Activated CD4-positive, alpha-beta T cell treated with anti-CD3 and anti-CD28 coated beads for 24 hours (primary cell): ENCODE results near the gene SLC30A2.
"Not testable (repeated sequence)": the region's sequence is repeated elsewhere in the genome, so short reads cannot be mapped to it uniquely, and the experiment has no call there.

ENCODE experiments used
- DNase-seq, 2 donors: peaks; one replicate each; pipeline ENCODE4 v3.0.0-alpha.2; 2020; ENCODE audit warnings: low read depth in 2 of 2

SLC30A2 gene, protein sequence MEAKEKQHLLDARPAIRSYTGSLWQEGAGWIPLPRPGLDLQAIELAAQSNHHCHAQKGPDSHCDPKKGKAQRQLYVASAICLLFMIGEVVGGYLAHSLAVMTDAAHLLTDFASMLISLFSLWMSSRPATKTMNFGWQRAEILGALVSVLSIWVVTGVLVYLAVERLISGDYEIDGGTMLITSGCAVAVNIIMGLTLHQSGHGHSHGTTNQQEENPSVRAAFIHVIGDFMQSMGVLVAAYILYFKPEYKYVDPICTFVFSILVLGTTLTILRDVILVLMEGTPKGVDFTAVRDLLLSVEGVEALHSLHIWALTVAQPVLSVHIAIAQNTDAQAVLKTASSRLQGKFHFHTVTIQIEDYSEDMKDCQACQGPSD

GRCh38 chr1:26045722-26046245 lies at the start of gene SLC30A2:
TSS of gene SLC30A2 (minus strand) at chr1:26046118. CDS start at chr1:26045896, 222 bp downstream.
- no peak for DNase-seq

DNA sequence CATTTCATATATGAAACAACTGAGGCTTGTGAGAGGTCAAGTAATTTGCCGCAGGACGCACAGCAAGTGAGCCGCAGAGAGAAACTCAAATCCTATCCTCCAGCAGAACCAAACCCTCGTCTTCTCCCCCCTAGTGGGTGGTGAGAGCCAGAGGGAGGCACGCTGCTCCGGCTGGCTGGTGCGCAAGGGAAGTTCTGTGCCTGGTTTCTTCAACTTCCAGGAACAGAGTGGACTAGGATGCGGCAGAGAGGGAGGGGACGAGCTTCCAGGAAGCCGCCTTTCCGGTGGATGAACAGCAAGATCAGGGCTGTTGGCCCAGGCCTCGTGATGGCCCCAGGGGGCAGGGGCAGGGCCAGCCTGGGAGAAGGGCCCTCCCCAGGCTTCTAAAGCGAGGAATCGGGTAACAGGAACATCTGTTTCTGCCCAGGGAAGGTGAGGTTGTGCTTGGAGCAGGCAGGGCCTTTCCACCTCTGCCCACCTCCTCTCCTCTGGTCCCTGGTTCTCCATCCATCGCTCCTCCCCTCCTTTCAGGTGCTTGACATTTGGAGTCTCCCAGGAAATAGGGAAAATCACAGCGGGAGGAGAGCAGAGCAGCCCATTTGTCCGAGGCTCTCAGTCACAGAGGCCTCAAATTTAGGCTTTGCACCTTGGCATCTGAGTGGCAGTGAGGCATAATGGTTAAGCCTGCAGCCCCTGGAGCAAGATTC lies 48.9 kb upstream of the SLC30A2 start:
- no peak for DNase-seq

- DNase-seq = no peak
These were observed 48.3 kb upstream of the SLC30A2 start for GRCh38 chr1:26094076-26094669.

- DNase-seq = not testable (repeated sequence)
These were observed 47.7 kb upstream of the SLC30A2 start for GRCh38 chr1:26093569-26093968.

- DNase-seq = no peak
These were observed 46.5 kb upstream of the SLC30A2 start for GRCh38 chr1:26092422-26092821.

- DNase-seq = no peak
These were observed 45.0 kb upstream of the SLC30A2 start for GRCh38 chr1:26090893-26091292.

GRCh38 chr1:26089125-26089524 lies 43.2 kb upstream of the SLC30A2 start:
- no peak for DNase-seq

- DNase-seq = no peak
These were observed 38.9 kb upstream of the SLC30A2 start for GRCh38 chr1:26084844-26085243.

- no peak for DNase-seq
These were observed 38.2 kb upstream of the SLC30A2 start for GRCh38 chr1:26084091-26084561.

DNA sequence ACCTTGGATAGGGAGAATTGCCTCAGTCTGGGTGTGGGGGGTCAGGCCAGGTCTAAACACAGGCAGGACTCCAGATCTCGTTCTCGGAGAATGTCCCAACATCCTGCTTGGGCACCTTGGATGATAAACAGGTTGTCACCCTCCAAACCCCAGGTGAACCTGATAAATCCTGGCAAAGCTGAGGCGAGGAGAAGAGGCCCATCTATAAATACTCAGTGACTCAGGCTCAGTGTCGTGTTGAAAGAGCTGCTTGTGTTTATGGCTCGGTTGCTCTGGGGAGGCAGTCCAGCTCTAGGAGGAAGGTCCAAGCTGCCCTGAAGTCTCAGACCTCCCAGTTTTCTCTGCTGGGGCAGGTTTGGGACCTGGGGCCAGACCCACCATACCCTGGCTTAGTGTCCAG lies 37.3 kb upstream of the SLC30A2 start:
- no peak for DNase-seq

- DNase-seq = no peak
These were observed 36.1 kb upstream of the SLC30A2 start for GRCh38 chr1:26082020-26082350.

DNA sequence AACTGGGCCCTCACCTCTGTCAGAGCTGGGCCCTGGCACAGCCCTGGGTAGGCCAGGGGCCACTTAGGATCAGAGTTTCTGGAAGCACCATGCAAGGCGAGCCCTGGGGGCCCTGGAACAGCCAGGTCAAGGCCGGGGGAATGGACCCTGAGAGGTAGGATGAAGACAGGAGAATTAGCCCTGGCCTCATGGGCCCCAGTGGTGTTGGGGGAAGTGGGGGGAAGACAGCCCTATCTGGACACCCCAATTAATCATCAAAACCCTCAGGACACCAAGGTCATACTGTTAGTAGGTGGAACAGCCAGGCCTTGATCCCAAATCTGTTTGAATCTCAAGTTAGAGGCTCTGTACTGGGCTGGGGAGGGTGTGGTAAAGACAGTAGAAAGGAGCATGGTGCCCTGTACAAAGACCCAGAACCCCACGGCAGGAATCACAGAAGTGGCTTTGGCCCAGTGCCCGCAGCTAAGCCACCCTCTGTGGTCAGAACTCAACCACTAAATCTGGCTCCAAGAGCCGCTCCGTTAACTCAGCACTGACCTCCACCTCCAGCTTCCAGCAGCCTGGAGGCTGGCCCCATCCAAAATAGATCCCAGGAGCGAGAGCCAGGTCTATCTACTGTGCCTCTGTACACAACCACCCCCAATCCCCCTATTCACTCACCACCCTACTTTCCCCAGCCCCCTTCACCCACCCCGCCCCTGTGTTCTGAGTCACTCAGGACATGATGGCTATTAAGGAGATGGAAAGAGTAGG lies 35.5 kb upstream of the SLC30A2 start:
- DNase-seq = no peak

DNA sequence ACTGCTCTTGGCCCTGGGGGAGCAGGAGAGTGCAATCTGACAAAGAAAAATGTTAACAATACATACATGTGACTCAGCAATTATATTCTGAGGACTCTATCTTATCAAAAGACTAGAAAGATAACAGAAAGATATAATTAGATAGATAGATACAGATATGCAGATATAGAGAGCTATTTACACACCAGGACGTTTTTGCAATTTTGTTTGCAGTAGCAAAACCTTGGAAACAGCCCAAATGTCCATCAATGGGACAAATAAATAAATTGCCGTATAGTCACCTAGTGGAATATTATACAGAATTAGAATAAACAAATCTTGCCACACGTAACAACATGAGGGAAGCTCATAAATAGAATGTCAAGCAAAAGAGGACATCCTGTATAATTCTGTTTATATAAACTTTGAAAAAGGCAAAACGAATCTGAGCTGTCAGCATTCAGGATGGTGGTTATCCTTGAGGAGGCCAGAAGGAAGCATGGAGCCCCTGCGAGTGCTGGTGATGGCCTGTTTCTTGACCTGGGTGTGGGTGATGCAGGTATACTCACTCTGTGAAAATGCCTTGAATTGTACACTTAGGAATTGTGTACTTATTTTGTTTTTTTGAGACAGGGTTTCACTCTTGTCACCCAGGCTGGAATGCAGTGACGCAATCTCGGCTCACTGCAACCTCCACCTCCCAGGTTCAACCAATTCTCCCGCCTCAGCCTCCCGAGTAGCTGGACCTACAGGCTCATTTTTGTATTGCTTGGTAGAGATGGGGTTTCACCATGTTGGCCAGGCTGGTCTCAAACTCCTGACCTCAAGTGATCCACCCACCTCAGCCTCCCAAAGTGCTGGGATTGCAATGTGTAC lies 34.3 kb upstream of the SLC30A2 start:
- DNase-seq = no peak

- no peak for DNase-seq
These were observed 33.3 kb upstream of the SLC30A2 start for GRCh38 chr1:26079178-26079563.

GRCh38 chr1:26078286-26079177 lies 32.6 kb upstream of the SLC30A2 start:
- no peak for DNase-seq

- no peak for DNase-seq
These were observed 31.6 kb upstream of the SLC30A2 start for GRCh38 chr1:26077524-26077923.

DNA sequence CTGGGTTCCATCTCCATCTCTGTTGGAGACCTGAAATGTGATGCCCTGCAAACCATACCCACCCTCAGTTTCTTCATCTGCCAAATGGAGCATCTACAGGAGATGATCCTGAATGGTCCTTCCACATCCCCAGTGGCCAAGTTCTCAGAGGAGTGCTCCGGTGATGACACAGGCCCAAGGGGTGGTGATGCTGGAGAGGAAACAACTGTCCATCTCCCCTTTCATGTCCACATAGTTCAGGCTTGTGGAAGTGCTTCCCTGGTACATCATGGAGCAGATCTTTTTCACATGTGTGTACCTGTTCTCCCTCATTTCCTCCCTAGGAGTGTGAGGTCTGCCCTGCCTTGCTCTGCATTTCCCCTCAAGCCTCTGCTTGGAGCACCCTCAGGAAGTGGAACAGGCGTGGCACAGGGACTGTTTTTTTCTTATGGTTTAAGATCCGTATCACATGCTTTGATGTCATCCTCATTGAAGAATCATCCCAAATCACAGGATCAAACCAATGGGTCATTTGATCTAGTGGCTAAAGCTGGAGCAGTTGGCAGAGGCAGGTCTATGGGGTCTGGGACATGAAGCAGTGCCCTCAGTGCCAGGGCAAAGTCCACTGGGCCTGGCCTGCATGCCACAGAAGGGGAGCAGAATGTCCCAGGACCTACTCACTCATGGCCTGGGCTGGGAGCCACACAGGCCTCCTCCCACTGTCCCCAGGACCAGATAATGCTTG lies 29.7 kb upstream of the SLC30A2 start:
- DNase-seq = no peak

DNA sequence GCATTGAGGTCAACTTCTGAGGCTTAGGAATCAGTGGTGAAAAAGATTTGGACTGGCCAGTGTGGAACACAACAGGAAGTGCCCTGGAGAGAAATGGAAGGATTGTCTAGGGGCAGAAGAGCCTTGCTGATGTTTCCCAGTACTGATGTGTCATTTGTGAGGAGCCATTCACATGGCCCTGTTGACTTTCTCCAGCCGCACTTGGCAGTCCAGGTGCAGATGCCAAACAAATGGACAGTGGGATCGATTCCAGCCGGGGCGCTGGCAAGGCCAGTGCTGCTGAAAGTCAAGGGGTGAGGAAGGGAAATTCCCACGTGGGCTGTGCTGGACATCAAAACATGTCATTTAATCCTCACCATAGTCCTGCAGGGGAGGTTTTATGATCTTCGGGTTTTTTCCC lies 26.4 kb upstream of the SLC30A2 start:
- DNase-seq = no peak

DNA sequence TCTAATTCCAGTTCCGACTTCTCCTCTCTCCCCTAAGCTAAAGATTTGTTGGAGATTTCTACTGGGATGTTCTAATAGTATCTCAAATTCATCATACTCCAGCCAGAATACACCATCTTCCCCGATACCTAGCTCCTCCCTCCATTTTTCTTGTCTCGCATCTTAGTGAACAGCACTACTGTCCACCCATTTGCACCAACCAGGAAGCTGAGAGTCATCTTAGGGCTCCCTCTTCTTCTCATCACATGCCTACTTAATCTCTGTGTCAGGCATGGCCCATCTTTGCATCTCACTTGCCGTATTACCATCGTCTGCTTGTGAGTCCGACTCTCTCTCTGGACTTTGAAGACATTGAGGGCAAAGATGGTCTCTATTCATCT lies 25.0 kb upstream of the SLC30A2 start:
- no peak for DNase-seq
